Panc1 (cell line): ENCODE data around the gene KAT2B. TPM values are rescaled to one million over a fixed set of nuclear protein-coding genes. Genes with fewer than 3 reads are reported as not detected.
A peak's percentile ranks its signal among the peaks of the same experiment; 100 is the strongest.

Experiments
- ATAC-seq: fragments of 200-7000 bp; cut with Tn5 transposase; 2 replicates; pipeline ENCODE4 v1.9.1; 2020; ENCODE audit warnings: mild to moderate bottlenecking, moderate library complexity
- BruUV-seq: library from RNA; stranded (reverse); fragments of 400-500 nt; replicated peaks from 2 replicates; lab custom pipeline; 2021; lab: Mats Ljungman, UMichigan
- CTCF ChIA-PET: fragments of 300-600 bp; sonication (Branson Sonifier 250); formaldehyde crosslinking; loops from one replicate; lab custom pipeline; 2022; ENCODE audit warnings: antibody characterized with exemption; lab: Charles Lee
- POLR2A ChIA-PET: fragments of 300-600 bp; sonication (Branson Sonifier 250); formaldehyde crosslinking; loops from one replicate; lab custom pipeline; 2022; ENCODE audit warnings: antibody characterized with exemption; lab: Charles Lee
- DNase-seq: peaks from one replicate; pipeline ENCODE4 v3.0.0-alpha.2; 2010; ENCODE audit warnings: low read depth, low spot score
- H3K27ac ChIP-seq: 2 replicates; pipeline ENCODE4 v1.5.1; 2011; ENCODE audit warnings: mild to moderate bottlenecking, low read length, inconsistent platforms
- H3K27me3 ChIP-seq: fragments of 200-500 bp; sonication (Bioruptor generic); 2 replicates; pipeline ENCODE4 v1.6.0; 2014; ENCODE audit warnings: low read length, inconsistent platforms; ENCODE audit not compliant: control insufficient read depth, insufficient read depth
- H3K36me3 ChIP-seq: fragments of 200-500 bp; sonication (Bioruptor generic); 2 replicates; pipeline ENCODE4 v1.5.1; 2014; ENCODE audit warnings: inconsistent platforms, mild to moderate bottlenecking, low read length, moderate library complexity; ENCODE audit not compliant: control insufficient read depth, insufficient read depth
- H3K4me1 ChIP-seq: 2 replicates; pipeline ENCODE4 v1.5.1; 2011; ENCODE audit warnings: inconsistent platforms, mild to moderate bottlenecking, low read length, moderate library complexity; ENCODE audit not compliant: control insufficient read depth, insufficient read depth
- H3K4me3 ChIP-seq, 2 experiments: 2 replicates each; pipeline ENCODE4 v1.5.1; 2011 to 2012; ENCODE audit warnings: low read depth in 2 of 2, low read length in 2 of 2, mild to moderate bottlenecking in 2 of 2, inconsistent platforms in 1 of 2, moderate library complexity in 1 of 2
- H3K9me3 ChIP-seq: fragments of 200-500 bp; sonication (Bioruptor generic); 2 replicates; pipeline ENCODE4 v1.5.1; 2014; ENCODE audit warnings: low read depth, mild to moderate bottlenecking, inconsistent platforms, low read length, moderate library complexity; ENCODE audit not compliant: control insufficient read depth, insufficient read depth
- POLR2AphosphoS5 ChIP-seq: IDR thresholded peaks from 2 replicates; pipeline ENCODE4 v1.6.1; 2012; ENCODE audit warnings: mild to moderate bottlenecking, low read depth, low read length, moderate library complexity
- SIN3A ChIP-seq: IDR thresholded peaks from 2 replicates; pipeline ENCODE4 v1.6.1; 2012; ENCODE audit warnings: low read depth, mild to moderate bottlenecking, low read length, moderate library complexity, borderline replicate concordance; ENCODE audit not compliant: insufficient read depth
- TCF7L2 ChIP-seq: IDR thresholded peaks from 2 replicates; pipeline ENCODE4 v1.6.1; 2011; ENCODE audit warnings: mild to moderate bottlenecking, low read depth, low read length, inconsistent platforms
- in situ Hi-C: cut with HindIII; loops from 2 replicates; pipeline ENCODE4 v1.10.0; 2016; ENCODE audit warnings: low sequenced_read_pairs, low pct_unique_long_range_greater_than_20kb
- intact Hi-C: fragments of 100-400 bp; cut with micrococcal nuclease; formaldehyde crosslinking; loops from one replicate; pipeline ENCODE4 v1.10.0; 2022; ENCODE audit not compliant: unreplicated experiment
- total RNA-seq: library from RNA; stranded (reverse); gene quantifications from one replicate; pipeline ENCODE4 v1.2.1, GENCODE V29; 2021; ENCODE audit not compliant: unreplicated experiment
- TF ChIP-seq, protein P1 (sequence below), 2 experiments: IDR thresholded peaks; 2 replicates each; pipeline ENCODE4 v1.6.1; 2011 to 2012; ENCODE audit warnings: low read depth in 2 of 2, control low read depth in 1 of 2, low read length in 1 of 2, mild to moderate bottlenecking in 1 of 2, moderate library complexity in 1 of 2; ENCODE audit not compliant: insufficient read depth in 1 of 2
- TF ChIP-seq, protein P2 (sequence below): fragments of 450-650 bp; IDR thresholded peaks from 2 replicates; pipeline ENCODE4 v1.5.1; 2017; ENCODE audit warnings: mild to moderate bottlenecking

The KAT2B gene
- total RNA-seq, 1 experiment from 2014 or later, result 16.4 TPM

DNA sequence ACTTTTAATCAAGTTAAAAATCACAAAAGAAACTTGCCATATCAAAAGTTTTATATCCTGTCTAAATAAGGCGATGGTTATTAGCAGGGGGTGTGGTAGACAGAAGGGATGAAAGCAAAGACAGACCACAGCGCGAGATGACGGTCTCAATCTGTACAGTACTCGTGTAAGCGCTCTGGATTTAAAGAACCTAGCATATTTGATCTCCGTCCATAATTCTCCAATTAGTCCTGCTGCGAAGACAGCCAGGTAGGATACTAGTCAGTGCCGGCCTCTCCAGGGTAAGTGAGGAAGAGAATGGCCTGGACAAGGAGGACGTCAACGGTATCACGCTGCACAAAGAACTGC, 145.1 kb downstream of the KAT2B start:
- CTCF ChIA-PET, result no interaction called here
- in situ Hi-C loops, result no loop called here
- POLR2A ChIA-PET, result no interaction called here

DNA sequence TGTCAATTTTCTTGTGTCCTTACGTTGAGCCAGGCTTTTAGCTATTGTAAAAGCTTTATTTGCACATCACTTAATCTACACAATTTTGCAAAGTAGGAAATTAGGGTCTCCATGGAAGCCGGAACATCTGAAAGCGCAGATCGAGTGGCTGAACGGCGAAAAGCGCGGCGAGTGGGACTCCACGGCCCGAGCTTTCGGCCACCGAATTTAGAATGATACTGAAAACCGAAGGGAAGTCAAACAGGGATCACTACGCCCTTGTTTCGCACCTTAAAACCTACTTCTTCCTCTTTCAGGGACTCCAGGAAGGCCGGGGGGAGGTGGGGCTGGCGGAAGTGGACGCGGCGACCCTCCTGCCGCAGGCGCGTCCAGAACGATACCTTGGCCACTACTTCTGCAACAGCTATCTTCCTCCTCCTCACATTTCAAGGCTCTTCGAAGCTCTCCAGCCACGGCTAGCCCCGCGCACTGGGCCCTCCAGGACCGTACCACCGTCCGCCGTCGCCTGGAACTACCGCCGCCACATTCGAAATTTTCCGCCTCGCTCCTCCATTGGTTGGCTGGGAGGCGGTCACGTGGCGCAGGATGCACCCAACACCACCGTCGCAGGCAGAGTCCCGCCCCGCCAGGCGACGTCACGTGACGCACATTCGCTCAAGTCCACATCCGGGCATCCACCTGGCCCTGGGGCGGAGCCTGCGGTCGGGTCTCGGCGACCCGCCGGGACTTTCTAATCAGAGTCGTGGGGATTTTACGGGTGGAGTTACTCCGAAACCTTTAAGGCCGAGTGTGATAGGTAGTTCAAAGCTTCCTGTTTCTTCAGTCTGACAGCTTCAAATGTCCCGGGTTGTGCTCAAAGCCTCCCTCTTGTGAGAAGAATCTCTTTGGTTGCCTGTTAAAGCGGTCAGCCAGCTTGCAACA, 145.7 kb downstream of the KAT2B start, which contains the start of gene SGO1:
SGO1 (minus strand) TSS at position 528 of the 921 bp plus-strand sequence. CDS start 2,179 bp downstream, outside the sequence.
- Histone ChIP-seq H3K27ac (peak within 1 kb of the TSS; percentile 94), H3K4me1 (peaks cover 3% of the 10 kb centered on the region; the same call in 1 of the 2 replicates), H3K4me3 (peak within 1 kb of the TSS; percentile 94 to 98), H3K36me3 (peaks cover 5% of the 10 kb centered on the region), H3K27me3 (no peaks in the 10 kb centered on the region), H3K9me3 (no peaks in the 10 kb centered on the region)
- in situ Hi-C loops, result no loop called here
- DNase-seq (peak; percentile 70), ATAC-seq (peak; percentile 100)
- TF ChIP-seq, protein P1, sequence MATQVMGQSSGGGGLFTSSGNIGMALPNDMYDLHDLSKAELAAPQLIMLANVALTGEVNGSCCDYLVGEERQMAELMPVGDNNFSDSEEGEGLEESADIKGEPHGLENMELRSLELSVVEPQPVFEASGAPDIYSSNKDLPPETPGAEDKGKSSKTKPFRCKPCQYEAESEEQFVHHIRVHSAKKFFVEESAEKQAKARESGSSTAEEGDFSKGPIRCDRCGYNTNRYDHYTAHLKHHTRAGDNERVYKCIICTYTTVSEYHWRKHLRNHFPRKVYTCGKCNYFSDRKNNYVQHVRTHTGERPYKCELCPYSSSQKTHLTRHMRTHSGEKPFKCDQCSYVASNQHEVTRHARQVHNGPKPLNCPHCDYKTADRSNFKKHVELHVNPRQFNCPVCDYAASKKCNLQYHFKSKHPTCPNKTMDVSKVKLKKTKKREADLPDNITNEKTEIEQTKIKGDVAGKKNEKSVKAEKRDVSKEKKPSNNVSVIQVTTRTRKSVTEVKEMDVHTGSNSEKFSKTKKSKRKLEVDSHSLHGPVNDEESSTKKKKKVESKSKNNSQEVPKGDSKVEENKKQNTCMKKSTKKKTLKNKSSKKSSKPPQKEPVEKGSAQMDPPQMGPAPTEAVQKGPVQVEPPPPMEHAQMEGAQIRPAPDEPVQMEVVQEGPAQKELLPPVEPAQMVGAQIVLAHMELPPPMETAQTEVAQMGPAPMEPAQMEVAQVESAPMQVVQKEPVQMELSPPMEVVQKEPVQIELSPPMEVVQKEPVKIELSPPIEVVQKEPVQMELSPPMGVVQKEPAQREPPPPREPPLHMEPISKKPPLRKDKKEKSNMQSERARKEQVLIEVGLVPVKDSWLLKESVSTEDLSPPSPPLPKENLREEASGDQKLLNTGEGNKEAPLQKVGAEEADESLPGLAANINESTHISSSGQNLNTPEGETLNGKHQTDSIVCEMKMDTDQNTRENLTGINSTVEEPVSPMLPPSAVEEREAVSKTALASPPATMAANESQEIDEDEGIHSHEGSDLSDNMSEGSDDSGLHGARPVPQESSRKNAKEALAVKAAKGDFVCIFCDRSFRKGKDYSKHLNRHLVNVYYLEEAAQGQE (IDR thresholded peaks at IDR 0.05; ENCODE audit: insufficient read depth in 1 of 2, low read depth in 2 of 2, low read length in 1 of 2), result no peak; a peak in 1 of 4 replicates
- TF ChIP-seq SIN3A (peak; percentile 96), POLR2AphosphoS5 (peak; percentile 85)
- POLR2A ChIA-PET, result no interaction called here
- TSS peak; percentile 92 for BruUV-seq
- CTCF ChIA-PET, result no interaction called here
- intact Hi-C loops, result no loop called here

More for the DNA sequence above, 145.1 kb downstream of the KAT2B start:
- H3K27ac ChIP-seq, result peak overlapping the region; percentile 94
- DNase-seq (no peak), ATAC-seq (peak; percentile 35)
- BruUV-seq, result no TSS peak
- H3K9me3 ChIP-seq, result no peaks in the 10 kb centered on the region
- intact Hi-C loops, result no loop called here
- no peaks in the 10 kb centered on the region for H3K27me3 ChIP-seq
- peaks cover 3% of the 10 kb centered on the region; the same call in 1 of the 2 replicates for H3K4me1 ChIP-seq
- peaks cover 5% of the 10 kb centered on the region for H3K36me3 ChIP-seq
- peak overlapping the region; percentile 94 to 98 for H3K4me3 ChIP-seq
- TF ChIP-seq, protein P1 (IDR thresholded peaks at IDR 0.05; ENCODE audit: insufficient read depth in 1 of 2, low read depth in 2 of 2, low read length in 1 of 2), result no peak
- TF ChIP-seq SIN3A (no peak), POLR2AphosphoS5 (no peak), TCF7L2 (no peak)
- TF ChIP-seq, protein P2, sequence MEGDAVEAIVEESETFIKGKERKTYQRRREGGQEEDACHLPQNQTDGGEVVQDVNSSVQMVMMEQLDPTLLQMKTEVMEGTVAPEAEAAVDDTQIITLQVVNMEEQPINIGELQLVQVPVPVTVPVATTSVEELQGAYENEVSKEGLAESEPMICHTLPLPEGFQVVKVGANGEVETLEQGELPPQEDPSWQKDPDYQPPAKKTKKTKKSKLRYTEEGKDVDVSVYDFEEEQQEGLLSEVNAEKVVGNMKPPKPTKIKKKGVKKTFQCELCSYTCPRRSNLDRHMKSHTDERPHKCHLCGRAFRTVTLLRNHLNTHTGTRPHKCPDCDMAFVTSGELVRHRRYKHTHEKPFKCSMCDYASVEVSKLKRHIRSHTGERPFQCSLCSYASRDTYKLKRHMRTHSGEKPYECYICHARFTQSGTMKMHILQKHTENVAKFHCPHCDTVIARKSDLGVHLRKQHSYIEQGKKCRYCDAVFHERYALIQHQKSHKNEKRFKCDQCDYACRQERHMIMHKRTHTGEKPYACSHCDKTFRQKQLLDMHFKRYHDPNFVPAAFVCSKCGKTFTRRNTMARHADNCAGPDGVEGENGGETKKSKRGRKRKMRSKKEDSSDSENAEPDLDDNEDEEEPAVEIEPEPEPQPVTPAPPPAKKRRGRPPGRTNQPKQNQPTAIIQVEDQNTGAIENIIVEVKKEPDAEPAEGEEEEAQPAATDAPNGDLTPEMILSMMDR, result no peak
